SK-N-SH (cell line): ENCODE results near the gene CLDN9. TPM values are rescaled to one million over a fixed set of nuclear protein-coding genes. Genes with fewer than 3 reads are reported as not detected.

Experiments used
- CTCF ChIA-PET: fragments of 300-600, 350-600 bp; formaldehyde crosslinking; extraction: SDS; loops from one replicate; lab custom pipeline; 2021; lab: Yijun Ruan, JAX
- POLR2A ChIA-PET: fragments of 350-600 bp; sonication (Branson Sonifier 250); formaldehyde crosslinking; extraction: SDS; loops from one replicate; lab custom pipeline; 2020; ENCODE audit warnings: antibody characterized with exemption, inconsistent platforms; lab: Yijun Ruan, JAX
- DNase-seq: peaks from one replicate; pipeline ENCODE4 v3.0.0; 2012
- H2AFZ ChIP-seq: fragments of 200-600 bp; sonication (generic); 2 replicates; pipeline ENCODE4 v1.8.1; 2016; ENCODE audit warnings: antibody characterized with exemption, mild to moderate bottlenecking, low read depth
- H3F3A ChIP-seq: fragments of 200-600 bp; sonication (generic); replicated peaks from 2 replicates; pipeline ENCODE3; 2016; ENCODE audit warnings: antibody characterized with exemption, mild to moderate bottlenecking; ENCODE audit not compliant: insufficient read depth
- H3K27ac ChIP-seq, 2 experiments: fragments of 200-500 bp in 1 of 2; fragments of 200-600 bp in 1 of 2; sonication (Bioruptor generic) in 1 of 2; sonication (generic), shearing (Covaris generic) in 1 of 2; 2 replicates each; pipeline versions ENCODE4 v1.5.1 to v1.6.1; 2014 to 2016; ENCODE audit warnings: low read depth in 2 of 2, inconsistent platforms in 1 of 2, low read length in 1 of 2, mild to moderate bottlenecking in 1 of 2, mixed read lengths in 1 of 2
- H3K27me3 ChIP-seq: fragments of 200-600 bp; sonication (generic), shearing (Covaris generic); 2 replicates; pipeline ENCODE4 v1.6.1; 2016; ENCODE audit warnings: mixed run types; ENCODE audit not compliant: insufficient read depth
- H3K36me3 ChIP-seq, 2 experiments: fragments of 200-500 bp in 1 of 2; fragments of 200-600 bp in 1 of 2; sonication (Bioruptor generic) in 1 of 2; sonication (generic) in 1 of 2; replicated peaks in 1 of 2; 2 replicates each; pipeline versions ENCODE3 to v1.5.1; 2014 to 2016; ENCODE audit warnings: low read length in 1 of 2, mild to moderate bottlenecking in 1 of 2; ENCODE audit not compliant: insufficient read depth in 2 of 2, control insufficient read depth in 1 of 2
- H3K4me1 ChIP-seq, 2 experiments: fragments of 200-500 bp in 1 of 2; fragments of 200-600 bp in 1 of 2; sonication (Bioruptor generic) in 1 of 2; sonication (generic), shearing (Covaris generic) in 1 of 2; 2 replicates each; pipeline versions ENCODE4 v1.5.1 to v1.6.1; 2014 to 2016; ENCODE audit warnings: low read depth in 1 of 2, low read length in 1 of 2, mixed run types in 1 of 2; ENCODE audit not compliant: insufficient read depth in 2 of 2, control insufficient read depth in 1 of 2
- H3K4me2 ChIP-seq: fragments of 200-600 bp; sonication (generic), shearing (Covaris generic); 2 replicates; pipeline ENCODE4 v1.6.1; 2017; ENCODE audit warnings: mixed run types
- H3K4me3 ChIP-seq, 2 experiments: fragments of 200-500 bp in 1 of 2; fragments of 200-600 bp in 1 of 2; sonication (Bioruptor generic) in 1 of 2; sonication (generic), shearing (Covaris generic) in 1 of 2; 2 replicates each; pipeline versions ENCODE4 v1.5.1 to v1.8.1; 2014 to 2016; ENCODE audit warnings: low read depth in 2 of 2, inconsistent platforms in 1 of 2, low read length in 1 of 2, mild to moderate bottlenecking in 1 of 2, mixed read lengths in 1 of 2, moderate library complexity in 1 of 2
- H3K79me2 ChIP-seq: fragments of 200-600 bp; sonication (generic); 2 replicates; pipeline ENCODE4 v1.8.1; 2017; ENCODE audit warnings: mild to moderate bottlenecking; ENCODE audit not compliant: insufficient read depth
- H3K9ac ChIP-seq: fragments of 200-600 bp; sonication (generic); 2 replicates; pipeline ENCODE4 v1.6.1; 2017; ENCODE audit warnings: mixed run types
- H3K9me2 ChIP-seq: fragments of 200-600 bp; sonication (generic); 2 replicates; pipeline ENCODE4 v1.6.1; 2017; ENCODE audit warnings: mixed run types
- H3K9me3 ChIP-seq: fragments of 200-600 bp; sonication (generic); 2 replicates; pipeline ENCODE4 v1.6.1; 2017; ENCODE audit warnings: mixed run types, mild to moderate bottlenecking, moderate library complexity
- H4K20me1 ChIP-seq: fragments of 200-600 bp; sonication (generic); 2 replicates; pipeline ENCODE4 v1.6.1; 2017; ENCODE audit warnings: mild to moderate bottlenecking, mixed run types; ENCODE audit not compliant: insufficient read depth
- EZH2phosphoT487 ChIP-seq: fragments of 200-600 bp; sonication (generic); IDR thresholded peaks from 2 replicates; pipeline ENCODE4 v1.6.1; 2017; ENCODE audit warnings: low read depth, mixed run types, mild to moderate bottlenecking, antibody characterized with exemption, moderate library complexity, borderline replicate concordance
- FOXJ3 ChIP-seq: sonication (generic); formaldehyde crosslinking; IDR thresholded peaks from 2 replicates; pipeline ENCODE4 v1.5.1; 2020; ENCODE audit warnings: mild to moderate bottlenecking, missing genetic modification reagents
- IRF3 ChIP-seq: fragments of 150-350 bp; IDR thresholded peaks from 2 replicates; pipeline ENCODE4 v1.6.1; 2016; ENCODE audit warnings: mild to moderate bottlenecking, low read depth, low read length
- JUND ChIP-seq: IDR thresholded peaks from 2 replicates; pipeline ENCODE4 v1.4.0; 2012
- PBX3 ChIP-seq: IDR thresholded peaks from 2 replicates; pipeline ENCODE4; 2012
- POLR2AphosphoS5 ChIP-seq: IDR thresholded peaks from 2 replicates; pipeline ENCODE4 v1.6.1; 2012; ENCODE audit warnings: low read depth, low read length
- RFX5 ChIP-seq: IDR thresholded peaks from 2 replicates; pipeline ENCODE4 v1.6.1; 2012; ENCODE audit warnings: mild to moderate bottlenecking, improper control_type of control experiment, low read length
- RXRA ChIP-seq: IDR thresholded peaks from 2 replicates; pipeline ENCODE4 v1.4.0; 2012; ENCODE audit warnings: low read depth, mild to moderate bottlenecking, borderline replicate concordance
- TEAD4 ChIP-seq: IDR thresholded peaks from 2 replicates; pipeline ENCODE4 v1.4.0; 2012; ENCODE audit warnings: mild to moderate bottlenecking, borderline replicate concordance; ENCODE audit not compliant: insufficient read depth
- WGBS: methylation state at CpG from one replicate; pipeline ENCODE4 v1.1.6; 2017; ENCODE audit warnings: low lambda C conversion rate; 5-methylcytosine and 5-hydroxymethylcytosine counted together
- polyA plus RNA-seq, 3 experiments: library from polyadenylated mRNA; depleted of rRNA; stranded (reverse); fragments of >200 nt; gene quantifications; 2 replicates each; pipeline ENCODE4 v1.2.3, GENCODE V29; 2012
- TF ChIP-seq, protein P1 (sequence below): IDR thresholded peaks from 2 replicates; pipeline ENCODE4 v1.6.1; 2012; ENCODE audit warnings: mild to moderate bottlenecking, low read depth, low read length, moderate library complexity

Gene CLDN9
- 0.08 TPM in 1 of 2 replicates, not detected in the other for polyA plus RNA-seq (2012; rRNA removed)
- not detected in 2 replicates for polyA plus RNA-seq (2012; cell fraction: cytosol; rRNA removed)
- 0.52 and 0.67 TPM in 2 replicates for polyA plus RNA-seq (2012; cell fraction: nucleus; rRNA removed)

- Histone ChIP-seq H3K79me2 (no peaks in the 10 kb centered on the region), H3K27ac (no peak within 1 kb of the TSS), H2AFZ (no peak within 1 kb of the TSS), H3K9me3 (no peaks in the 10 kb centered on the region), H3K9me2 (no peaks in the 10 kb centered on the region), H3F3A (no peaks in the 10 kb centered on the region), H3K4me2 (no peak within 1 kb of the TSS), H3K36me3 (no peaks in the 10 kb centered on the region), H3K9ac (no peak within 1 kb of the TSS), H3K27me3 (no peaks in the 10 kb centered on the region), H3K4me1 (peaks cover 0 to 1% of the 10 kb centered on the region in 2 experiments; a peak in 1 of 4 replicates), H4K20me1 (no peaks in the 10 kb centered on the region), H3K4me3 (no peak within 1 kb of the TSS)
- WGBS = 74% methylated on average over 15 of the region's 27 CpGs
- no peak for DNase-seq
- no peak for TF ChIP-seq TEAD4
- TF ChIP-seq, protein P1, sequence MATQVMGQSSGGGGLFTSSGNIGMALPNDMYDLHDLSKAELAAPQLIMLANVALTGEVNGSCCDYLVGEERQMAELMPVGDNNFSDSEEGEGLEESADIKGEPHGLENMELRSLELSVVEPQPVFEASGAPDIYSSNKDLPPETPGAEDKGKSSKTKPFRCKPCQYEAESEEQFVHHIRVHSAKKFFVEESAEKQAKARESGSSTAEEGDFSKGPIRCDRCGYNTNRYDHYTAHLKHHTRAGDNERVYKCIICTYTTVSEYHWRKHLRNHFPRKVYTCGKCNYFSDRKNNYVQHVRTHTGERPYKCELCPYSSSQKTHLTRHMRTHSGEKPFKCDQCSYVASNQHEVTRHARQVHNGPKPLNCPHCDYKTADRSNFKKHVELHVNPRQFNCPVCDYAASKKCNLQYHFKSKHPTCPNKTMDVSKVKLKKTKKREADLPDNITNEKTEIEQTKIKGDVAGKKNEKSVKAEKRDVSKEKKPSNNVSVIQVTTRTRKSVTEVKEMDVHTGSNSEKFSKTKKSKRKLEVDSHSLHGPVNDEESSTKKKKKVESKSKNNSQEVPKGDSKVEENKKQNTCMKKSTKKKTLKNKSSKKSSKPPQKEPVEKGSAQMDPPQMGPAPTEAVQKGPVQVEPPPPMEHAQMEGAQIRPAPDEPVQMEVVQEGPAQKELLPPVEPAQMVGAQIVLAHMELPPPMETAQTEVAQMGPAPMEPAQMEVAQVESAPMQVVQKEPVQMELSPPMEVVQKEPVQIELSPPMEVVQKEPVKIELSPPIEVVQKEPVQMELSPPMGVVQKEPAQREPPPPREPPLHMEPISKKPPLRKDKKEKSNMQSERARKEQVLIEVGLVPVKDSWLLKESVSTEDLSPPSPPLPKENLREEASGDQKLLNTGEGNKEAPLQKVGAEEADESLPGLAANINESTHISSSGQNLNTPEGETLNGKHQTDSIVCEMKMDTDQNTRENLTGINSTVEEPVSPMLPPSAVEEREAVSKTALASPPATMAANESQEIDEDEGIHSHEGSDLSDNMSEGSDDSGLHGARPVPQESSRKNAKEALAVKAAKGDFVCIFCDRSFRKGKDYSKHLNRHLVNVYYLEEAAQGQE = no peak
- TF ChIP-seq IRF3 = no peak
- TF ChIP-seq RFX5 = no peak
- no peak for TF ChIP-seq POLR2AphosphoS5
- TF ChIP-seq EZH2phosphoT487 = no peak
- TF ChIP-seq PBX3 = no peak
- no peak for TF ChIP-seq FOXJ3 (CRISPR knock-in tag)
- no peak for TF ChIP-seq RXRA
- no peak for TF ChIP-seq JUND
- CTCF ChIA-PET = interaction anchor here (1.0 to 1.5 kb wide), 3 partner anchors 8 to 19 kb away, joined by 3 to 5 read pairs (median 4); no protein-coding TSS in a partner anchor
- POLR2A ChIA-PET = no interaction called here
Measured at GRCh38 chr16:3012828-3013420, at the start of gene CLDN9. TSS of gene CLDN9 (plus strand) at chr16:3012923. CDS start at chr16:3013363, 440 bp downstream.
